OCI-LY7 (cell line): ENCODE data around the gene SPATA3. TPM values are rescaled to one million over a fixed set of nuclear protein-coding genes. Genes with fewer than 3 reads are reported as not detected.

ENCODE experiments used
- BruUV-seq: library from RNA; stranded (reverse); fragments of 400-500 nt; replicated peaks from 2 replicates; lab custom pipeline; 2021; lab: Mats Ljungman, UMichigan
- CTCF ChIA-PET: fragments of 300-600 bp; sonication (Branson Sonifier 250); formaldehyde crosslinking; loops from one replicate; lab custom pipeline; 2022; ENCODE audit warnings: antibody characterized with exemption; ENCODE audit not compliant: unreplicated experiment; lab: Charles Lee
- POLR2A ChIA-PET: fragments of 300-600 bp; sonication (Branson Sonifier 250); formaldehyde crosslinking; loops from one replicate; lab custom pipeline; 2022; ENCODE audit warnings: antibody characterized with exemption; lab: Charles Lee
- DNase-seq: peaks from one replicate; pipeline ENCODE4 v3.0.0-alpha.2; 2015; ENCODE audit warnings: low spot score
- H2AFZ ChIP-seq: fragments of 200-600 bp; sonication (generic), shearing (Covaris generic); 2 replicates; pipeline ENCODE4 v1.6.1; 2014; ENCODE audit warnings: mild to moderate bottlenecking, antibody characterized with exemption, low read length, moderate library complexity
- H3K27ac ChIP-seq: fragments of 200-600 bp; sonication (generic); 2 replicates; pipeline ENCODE4 v1.5.1; 2014; ENCODE audit warnings: mixed run types, low read depth, mild to moderate bottlenecking, moderate library complexity, low read length, inconsistent platforms; ENCODE audit not compliant: poor library complexity, severe bottlenecking
- H3K36me3 ChIP-seq: fragments of 200-600 bp; sonication (generic); 2 replicates; pipeline ENCODE4 v1.6.1; 2014; ENCODE audit warnings: mild to moderate bottlenecking, antibody characterized with exemption, low read length, moderate library complexity, mixed read lengths; ENCODE audit not compliant: insufficient read depth
- H3K4me1 ChIP-seq: fragments of 200-600 bp; sonication (generic); 2 replicates; pipeline ENCODE4 v1.5.1; 2014; ENCODE audit warnings: mild to moderate bottlenecking, low read length; ENCODE audit not compliant: insufficient read depth, poor library complexity, severe bottlenecking
- H3K4me2 ChIP-seq: fragments of 200-600 bp; sonication (generic); 2 replicates; pipeline ENCODE4 v1.6.1; 2014; ENCODE audit warnings: mild to moderate bottlenecking, low read length
- H3K4me3 ChIP-seq: fragments of 200-600 bp; sonication (generic); 2 replicates; pipeline ENCODE4 v1.5.1; 2014; ENCODE audit warnings: mild to moderate bottlenecking, low read depth, low read length; ENCODE audit not compliant: poor library complexity, severe bottlenecking
- H3K79me2 ChIP-seq: fragments of 200-600 bp; sonication (generic); 2 replicates; pipeline ENCODE4 v1.6.1; 2016; ENCODE audit warnings: low read depth, mild to moderate bottlenecking, low read length, moderate library complexity, mixed read lengths; ENCODE audit not compliant: insufficient read depth
- H3K9me2 ChIP-seq: fragments of 200-600 bp; sonication (generic); 2 replicates; pipeline ENCODE4 v1.6.1; 2016; ENCODE audit warnings: mild to moderate bottlenecking, low read length, mixed read lengths; ENCODE audit not compliant: insufficient read depth
- H3K9me3 ChIP-seq: fragments of 200-600 bp; sonication (generic); 2 replicates; pipeline ENCODE4 v1.6.1; 2014; ENCODE audit warnings: mild to moderate bottlenecking, mixed run types, low read length, mixed read lengths
- H4K20me1 ChIP-seq: fragments of 200-600 bp; sonication (generic); 2 replicates; pipeline ENCODE4 v1.6.1; 2014; ENCODE audit warnings: mild to moderate bottlenecking, antibody characterized with exemption, low read length, moderate library complexity, mixed read lengths; ENCODE audit not compliant: insufficient read depth
- CTCF ChIP-seq: fragments of 200-600 bp; sonication (generic); conservative IDR thresholded peaks from 2 replicates; pipeline ENCODE4 v1.5.1; 2014; ENCODE audit warnings: mild to moderate bottlenecking, antibody characterized with exemption, low read length, moderate library complexity, mixed read lengths
- EZH2phosphoT487 ChIP-seq: fragments of 200-600 bp; sonication (generic); IDR thresholded peaks from 2 replicates; pipeline ENCODE4 v1.6.1; 2018; ENCODE audit warnings: low read depth, borderline replicate concordance, mild to moderate bottlenecking, mixed run types, antibody characterized with exemption, low read length, moderate library complexity, mixed read lengths
- intact Hi-C: fragments of 100-400 bp; cut with micrococcal nuclease; formaldehyde crosslinking; loops from one replicate; pipeline ENCODE4 v1.10.0; 2022; ENCODE audit not compliant: unreplicated experiment
- total RNA-seq, 2 experiments: library from RNA; depleted of rRNA in 1 of 2; stranded (reverse); fragments of >200 nt in 1 of 2; shearing (Covaris generic) in 1 of 2; gene quantifications; 2 replicates each; pipeline ENCODE4 v1.2.3, GENCODE V29; 2014 to 2022

SPATA3 gene
- total RNA-seq, 2 experiments from 2014 or later = not detected

GRCh38 chr2:231007286-231008098 is 11.6 kb downstream of the SPATA3 start:
- Histone ChIP-seq H3K4me3 (no peak overlapping the region), H3K36me3 (no peaks in the 10 kb centered on the region), H2AFZ (no peak overlapping the region), H3K9me3 (no peaks in the 10 kb centered on the region), H3K4me1 (no peaks in the 10 kb centered on the region), H3K4me2 (no peak overlapping the region), H3K27ac (no peak overlapping the region), H3K9me2 (no peaks in the 10 kb centered on the region), H3K79me2 (no peaks in the 10 kb centered on the region), H4K20me1 (no peaks in the 10 kb centered on the region)
- intact Hi-C loops = no loop called here
- ChIA-PET POLR2A (interaction anchor here (0.5 to 1.0 kb wide), 2 partner anchors 74 to 974 kb away, joined by 3 to 4 read pairs; no protein-coding TSS in a partner anchor), CTCF (no interaction called here)
- TF ChIP-seq EZH2phosphoT487 (no peak), CTCF (no peak)
- DNase-seq = no peak
- no TSS peak for BruUV-seq

DNA sequence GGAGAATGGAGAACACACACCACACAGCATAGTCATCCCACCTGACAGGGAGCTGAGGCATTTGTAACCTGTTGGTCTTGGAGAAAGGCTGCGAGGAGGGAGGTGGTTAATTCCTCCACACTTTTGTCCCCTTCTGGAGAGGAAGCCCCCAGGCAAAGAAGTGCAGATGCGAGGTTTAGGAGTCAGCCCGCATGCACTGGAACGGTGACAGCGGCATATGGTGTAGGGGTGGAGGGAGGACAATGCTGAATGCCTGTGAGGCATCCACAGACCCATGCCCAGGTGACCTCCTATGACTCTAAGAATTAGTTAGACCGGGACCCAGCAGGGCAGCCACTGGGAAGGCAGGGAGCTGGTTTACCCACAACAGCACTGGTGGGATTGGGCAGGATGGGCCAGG is 12.2 kb downstream of the SPATA3 start:
- CTCF ChIA-PET = no interaction called here
- BruUV-seq = no TSS peak
- intact Hi-C loops = no loop called here

More for the DNA sequence above, 12.2 kb downstream of the SPATA3 start:
- no peak for TF ChIP-seq EZH2phosphoT487
- no peak for TF ChIP-seq CTCF
- Histone ChIP-seq H3K36me3 (no peaks in the 10 kb centered on the region), H3K79me2 (no peaks in the 10 kb centered on the region), H2AFZ (no peak overlapping the region), H3K9me2 (no peaks in the 10 kb centered on the region), H3K4me2 (no peak overlapping the region), H4K20me1 (no peaks in the 10 kb centered on the region), H3K4me3 (no peak overlapping the region), H3K9me3 (no peaks in the 10 kb centered on the region), H3K27ac (no peak overlapping the region), H3K4me1 (no peaks in the 10 kb centered on the region)
- DNase-seq = no peak
- POLR2A ChIA-PET = interaction anchor here (1.0 kb wide), 1 partner anchor 74 kb away, joined by 4 read pairs; no protein-coding TSS in a partner anchor
